ENCODE measurements around the gene ZNF460. TPM values are rescaled to one million over a fixed set of nuclear protein-coding genes. Genes with fewer than 3 reads are reported as not detected.

ZNF460 gene
- total RNA-seq, 1 donor from 2014 or later, result 85.1 TPM

GRCh38 chr19:57334191-57334590, 53.9 kb downstream of the ZNF460 start:
- Mint-ChIP-seq H3K9me3 (ENCODE audit: unreplicated experiment) (no peaks in the 10 kb centered on the region), H3K36me3 (ENCODE audit: unreplicated experiment) (peaks cover 28% of the 10 kb centered on the region)
- no peak for DNase-seq (ENCODE audit: extremely low spot score, unreplicated experiment)

GRCh38 chr19:57338877-57339276, 58.6 kb downstream of the ZNF460 start:
- no peaks in the 10 kb centered on the region for H3K4me1 Mint-ChIP-seq (ENCODE audit: unreplicated experiment)
- H3K4me3 Mint-ChIP-seq (ENCODE audit: unreplicated experiment), result no peak overlapping the region
- DNase-seq (ENCODE audit: extremely low spot score, unreplicated experiment), result no peak
- H3K9me3 Mint-ChIP-seq (ENCODE audit: unreplicated experiment), result no peaks in the 10 kb centered on the region
- TF ChIP-seq CTCF (IDR thresholded peaks at IDR 0.05), result no peak
- peaks cover 7% of the 10 kb centered on the region for H3K27me3 Mint-ChIP-seq (ENCODE audit: unreplicated experiment)
- peaks cover 11% of the 10 kb centered on the region for H3K36me3 Mint-ChIP-seq (ENCODE audit: unreplicated experiment)
- H3K27ac Mint-ChIP-seq (ENCODE audit: unreplicated experiment), result no peak overlapping the region

More at GRCh38 chr19:57334191-57334590, 53.9 kb downstream of the ZNF460 start:
- H3K4me1 Mint-ChIP-seq (ENCODE audit: unreplicated experiment), result no peaks in the 10 kb centered on the region
- no peak overlapping the region for H3K27ac Mint-ChIP-seq (ENCODE audit: unreplicated experiment)
- no peak for TF ChIP-seq CTCF (IDR thresholded peaks at IDR 0.05)
- H3K4me3 Mint-ChIP-seq (ENCODE audit: unreplicated experiment), result no peak overlapping the region
- H3K27me3 Mint-ChIP-seq (ENCODE audit: unreplicated experiment), result no peaks in the 10 kb centered on the region

- Mint-ChIP-seq H3K36me3 (ENCODE audit: unreplicated experiment) (peaks cover 4% of the 10 kb centered on the region), H3K9me3 (ENCODE audit: unreplicated experiment) (no peaks in the 10 kb centered on the region)
Measured at GRCh38 chr19:57342582-57342981, 62.3 kb downstream of the ZNF460 start.

More at GRCh38 chr19:57342582-57342981, 62.3 kb downstream of the ZNF460 start:
- TF ChIP-seq CTCF (IDR thresholded peaks at IDR 0.05), result no peak
- Mint-ChIP-seq H3K4me1 (ENCODE audit: unreplicated experiment) (no peaks in the 10 kb centered on the region), H3K27me3 (ENCODE audit: unreplicated experiment) (peaks cover 19% of the 10 kb centered on the region), H3K27ac (ENCODE audit: unreplicated experiment) (no peak overlapping the region), H3K4me3 (ENCODE audit: unreplicated experiment) (no peak overlapping the region)
- no peak for DNase-seq (ENCODE audit: extremely low spot score, unreplicated experiment)

Other genes with a start within 250 kb of the ZNF460 start
- gene USP29, start 160.5 kb upstream of the ZNF460 start, total RNA-seq, result not detected in 2 replicates
- not detected in 2 replicates for gene ZIM3, start 135.3 kb upstream of the ZNF460 start, total RNA-seq
- not detected in 2 replicates for gene DUXA, start 113.0 kb upstream of the ZNF460 start, total RNA-seq
- 34.2 and 36.8 TPM in 2 replicates for gene ZNF264, start 89.0 kb upstream of the ZNF460 start, total RNA-seq
- gene AURKC, start 49.5 kb upstream of the ZNF460 start, total RNA-seq, result 0.86 and 0.94 TPM in 2 replicates
- 23.7 and 24.5 TPM in 2 replicates for gene ZNF805, start 39.9 kb upstream of the ZNF460 start, total RNA-seq
- gene ZNF543, start 40.0 kb downstream of the ZNF460 start, total RNA-seq, result 7.1 and 7.3 TPM in 2 replicates
- 9.5 and 11.0 TPM in 2 replicates for gene ZNF304, start 70.8 kb downstream of the ZNF460 start, total RNA-seq
- gene TRAPPC2B, start 83.1 kb downstream of the ZNF460 start, total RNA-seq, result 10.9 and 13.4 TPM in 2 replicates
- 3.4 and 5.5 TPM in 2 replicates for gene ZNF547, start 83.1 kb downstream of the ZNF460 start, total RNA-seq
- gene ZNF548, start 109.4 kb downstream of the ZNF460 start, total RNA-seq, result 18.3 and 19.8 TPM in 2 replicates
- gene ZNF17, start 130.7 kb downstream of the ZNF460 start, total RNA-seq, result 12.4 and 12.7 TPM in 2 replicates
- gene ZNF749, start 154.8 kb downstream of the ZNF460 start, total RNA-seq, result 9.4 and 9.5 TPM in 2 replicates
- gene VN1R1, start 176.7 kb downstream of the ZNF460 start, total RNA-seq, result 0.62 and 0.68 TPM in 2 replicates
- 10.4 and 10.8 TPM in 2 replicates for gene ZNF772, start 197.1 kb downstream of the ZNF460 start, total RNA-seq
- gene ZNF419, start 207.3 kb downstream of the ZNF460 start, total RNA-seq, result 11.8 and 13.5 TPM in 2 replicates
- gene ZNF773, start 219.5 kb downstream of the ZNF460 start, total RNA-seq, result 7.4 and 8.4 TPM in 2 replicates
- gene ZNF549, start 246.9 kb downstream of the ZNF460 start, total RNA-seq, result 7.3 and 9.0 TPM in 2 replicates